HG02870 (cell line): ENCODE data around the gene FHIT.

ENCODE experiments used
- ATAC-seq: cut with Tn5 transposase; IDR thresholded peaks from one replicate; pipeline ENCODE4 v1.9.1; 2021; ENCODE audit warnings: mild to moderate bottlenecking, moderate library complexity; ENCODE audit not compliant: unreplicated experiment

FHIT gene

DNA sequence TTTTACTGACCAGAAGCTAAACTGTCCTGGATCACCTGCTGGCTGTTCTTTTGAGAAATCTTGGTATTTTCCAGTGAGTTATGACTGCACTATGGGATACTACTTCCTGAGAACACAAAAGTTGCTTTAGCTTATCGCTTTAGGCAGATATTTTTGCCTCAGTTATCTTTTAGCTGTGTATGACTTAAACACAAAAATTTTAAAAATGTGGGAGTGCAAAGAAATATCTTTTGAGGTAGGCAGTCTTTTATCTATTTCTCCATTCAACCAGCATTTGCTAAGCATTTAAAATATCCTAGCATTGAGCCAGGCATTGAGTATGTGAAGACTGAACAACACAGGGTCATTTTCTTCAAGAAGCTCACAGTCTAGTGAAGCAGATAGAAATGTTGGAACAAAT lies 981.9 kb downstream of the FHIT start:
- no peak for ATAC-seq

DNA sequence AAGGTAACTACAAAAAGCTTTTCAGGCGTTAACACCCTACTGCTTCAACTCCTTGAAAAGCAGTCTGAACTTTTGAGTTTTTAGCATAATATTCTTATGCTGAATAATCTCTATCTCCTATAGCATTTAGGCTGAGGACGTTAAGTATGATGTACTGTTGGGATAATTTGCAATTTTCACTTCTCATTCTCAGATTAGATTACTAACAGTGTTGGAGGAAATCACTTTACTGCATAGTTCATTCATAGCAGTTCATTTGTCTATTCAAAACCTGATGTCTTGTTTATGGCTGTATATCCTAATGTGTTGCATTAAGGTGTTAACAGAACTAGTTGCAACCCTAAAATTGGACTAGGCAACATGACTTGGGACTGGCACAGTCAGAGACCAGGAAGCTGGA lies 983.1 kb downstream of the FHIT start:
- no peak for ATAC-seq

DNA sequence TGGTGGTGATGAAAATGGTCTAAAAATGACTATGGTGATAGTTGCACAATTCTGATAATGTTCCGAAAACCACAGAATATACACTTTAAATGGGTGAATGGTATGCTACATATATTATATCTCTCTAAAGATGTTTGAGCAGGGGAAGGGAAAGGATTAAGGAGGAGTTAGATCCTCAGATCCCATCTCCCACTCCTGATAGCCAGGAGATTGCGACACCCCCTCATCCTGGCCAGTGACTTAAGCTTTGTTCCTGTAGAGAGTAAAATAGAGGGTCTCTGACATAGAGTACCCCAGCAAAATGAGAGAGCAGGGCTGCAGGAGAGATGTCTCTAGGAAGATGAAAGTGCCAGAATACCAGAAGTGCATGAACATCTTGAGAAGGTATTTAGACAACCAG lies 984.8 kb downstream of the FHIT start:
- ATAC-seq, result no peak

DNA sequence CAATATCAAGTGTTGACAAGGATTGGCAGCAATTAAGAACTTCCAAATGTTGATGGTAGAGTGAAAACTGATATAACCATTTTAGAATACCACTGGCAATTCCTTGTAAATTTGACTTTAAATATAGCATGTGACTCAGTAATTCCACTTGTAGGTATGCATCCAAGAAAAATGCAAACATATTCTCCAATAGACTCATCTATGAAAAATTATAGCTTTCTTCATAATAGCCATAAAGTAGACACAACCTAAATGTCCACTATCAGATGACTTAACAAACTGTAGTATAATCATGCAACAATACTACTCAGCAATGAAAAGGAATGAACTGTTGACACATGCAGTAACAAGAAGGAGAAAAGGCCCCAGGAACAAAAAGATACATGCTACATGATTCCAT lies 988.1 kb downstream of the FHIT start:
- ATAC-seq, result no peak

DNA sequence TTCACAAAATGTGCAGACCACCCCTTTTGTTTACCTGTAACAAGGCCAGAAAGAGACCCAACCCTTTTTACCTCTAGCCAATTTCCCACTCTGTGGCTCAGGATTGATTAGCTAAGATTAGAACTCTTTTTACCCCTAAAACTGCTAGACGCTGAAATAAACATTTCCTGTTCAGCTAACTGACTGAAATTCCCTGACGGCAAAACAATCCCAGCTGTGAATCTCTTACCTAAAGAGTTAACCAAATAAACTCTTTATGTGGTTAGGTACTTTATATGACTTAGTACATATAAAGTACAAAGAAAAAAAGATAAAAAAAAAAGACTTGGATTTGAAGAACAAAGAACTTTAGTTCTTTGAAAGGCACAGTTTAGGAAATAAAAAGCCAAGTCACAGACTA lies 988.7 kb downstream of the FHIT start:
- no peak for ATAC-seq

DNA sequence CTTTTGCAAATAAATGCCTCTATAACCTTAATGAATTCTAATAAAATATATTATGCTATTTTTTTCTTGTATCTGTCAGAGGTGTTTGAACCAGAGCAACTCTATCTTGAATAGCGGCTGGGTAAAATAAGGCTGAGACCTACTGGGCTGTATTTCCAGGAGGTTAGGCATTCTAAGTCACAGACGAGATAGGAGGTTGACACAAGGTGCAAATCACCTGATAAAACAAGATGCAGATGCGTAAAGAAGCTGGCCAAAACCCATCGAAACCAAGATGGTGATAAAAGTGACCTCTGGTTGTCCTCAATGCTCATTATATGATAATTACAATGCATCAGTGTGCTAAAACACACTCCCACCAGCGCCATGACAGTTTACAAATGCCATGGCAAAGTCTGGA lies 990.7 kb downstream of the FHIT start:
- ATAC-seq, result no peak

DNA sequence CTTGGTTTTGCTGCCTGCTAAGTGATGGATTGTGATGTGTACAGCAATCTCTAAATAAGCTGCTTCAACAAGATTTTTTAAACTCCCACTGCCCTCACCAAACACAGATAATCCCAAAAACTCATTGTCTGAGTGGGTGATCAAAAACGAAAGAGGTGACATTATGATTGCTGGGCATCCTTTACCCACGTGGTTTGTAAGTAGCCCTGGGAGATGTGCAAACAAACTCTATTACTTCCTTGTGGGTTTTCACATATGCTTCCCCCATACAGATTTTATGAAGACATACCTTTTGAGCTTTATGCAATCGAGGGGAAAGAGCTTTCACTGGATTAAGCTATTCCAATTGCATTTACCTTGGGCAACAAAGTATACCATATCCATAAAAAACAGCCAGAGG lies 1000.4 kb downstream of the FHIT start:
- no peak for ATAC-seq

DNA sequence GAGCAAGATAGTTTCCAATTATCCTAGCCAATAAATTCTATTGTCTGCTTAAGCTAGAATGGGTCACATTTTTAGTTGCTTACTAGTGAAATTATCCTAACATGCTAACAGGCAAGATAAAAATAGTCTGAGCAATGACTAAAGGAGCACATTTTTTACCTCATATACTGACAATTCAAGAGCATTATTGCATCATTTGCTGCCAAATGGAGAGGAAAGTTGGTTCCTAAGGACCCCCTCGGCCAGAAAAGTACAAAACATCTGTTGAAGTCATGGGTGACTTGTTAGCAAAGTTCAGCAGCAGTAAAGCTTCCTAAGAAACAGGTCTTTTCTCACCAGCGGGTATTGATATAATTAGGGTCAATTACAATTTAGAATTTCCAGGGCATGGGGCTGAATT lies 1001.0 kb downstream of the FHIT start:
- no peak for ATAC-seq

DNA sequence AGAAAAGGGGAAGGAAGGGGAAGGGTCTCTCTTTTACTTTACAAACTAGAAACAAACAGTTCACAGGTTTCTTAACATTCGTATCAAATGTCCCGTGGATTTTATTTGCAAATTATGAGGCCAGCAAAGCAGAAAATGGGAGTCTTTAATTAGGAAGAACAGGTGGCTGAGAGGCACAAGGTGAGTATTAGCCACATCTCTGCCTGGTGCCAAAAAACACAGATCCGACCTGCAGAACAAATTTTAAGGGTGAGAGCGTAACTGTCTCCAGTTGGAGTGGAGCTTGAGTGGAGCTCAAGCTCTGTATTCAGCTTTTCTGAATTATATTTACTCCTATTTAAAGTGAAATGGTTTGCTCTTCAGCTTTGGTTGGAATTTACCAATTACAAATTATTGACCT lies 1004.9 kb downstream of the FHIT start:
- ATAC-seq, result no peak

DNA sequence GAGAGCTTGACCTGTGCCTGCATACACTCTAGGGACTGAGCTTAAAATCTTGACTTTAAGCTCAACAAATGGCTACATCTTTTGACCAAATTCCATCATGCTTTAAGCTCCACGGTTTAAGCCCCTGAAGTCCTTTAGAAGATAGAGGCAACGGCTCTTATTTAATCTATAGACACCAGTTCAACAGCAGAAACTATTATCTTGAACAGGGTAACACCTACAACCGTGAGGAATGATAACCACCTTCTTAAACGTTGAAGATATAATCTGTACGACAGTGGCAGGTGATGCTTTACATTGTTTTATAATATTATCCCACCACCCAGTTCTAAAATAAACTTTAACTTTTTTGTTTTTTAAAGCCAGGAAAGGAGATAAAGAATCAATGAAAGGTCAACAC lies 1007.8 kb downstream of the FHIT start:
- no peak for ATAC-seq

DNA sequence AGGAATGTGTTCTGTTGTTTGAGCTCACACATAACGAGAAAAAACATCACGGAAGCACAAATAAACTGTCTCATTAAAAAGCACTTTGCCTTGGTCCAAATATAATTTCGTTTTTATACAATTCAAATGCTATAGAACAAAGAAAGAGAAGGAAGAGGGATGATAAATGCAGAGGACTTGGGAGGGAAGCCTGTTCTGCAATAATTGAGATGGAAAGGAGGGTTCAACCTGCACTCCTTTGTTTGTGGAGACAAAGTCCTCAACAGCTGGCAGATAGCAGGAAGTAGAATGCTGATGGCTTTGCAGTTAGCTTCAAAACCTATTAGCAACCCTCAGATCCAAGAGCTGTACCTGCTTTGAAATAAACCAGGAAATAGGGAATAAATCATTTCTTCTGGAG lies 1010.8 kb downstream of the FHIT start:
- no peak for ATAC-seq

DNA sequence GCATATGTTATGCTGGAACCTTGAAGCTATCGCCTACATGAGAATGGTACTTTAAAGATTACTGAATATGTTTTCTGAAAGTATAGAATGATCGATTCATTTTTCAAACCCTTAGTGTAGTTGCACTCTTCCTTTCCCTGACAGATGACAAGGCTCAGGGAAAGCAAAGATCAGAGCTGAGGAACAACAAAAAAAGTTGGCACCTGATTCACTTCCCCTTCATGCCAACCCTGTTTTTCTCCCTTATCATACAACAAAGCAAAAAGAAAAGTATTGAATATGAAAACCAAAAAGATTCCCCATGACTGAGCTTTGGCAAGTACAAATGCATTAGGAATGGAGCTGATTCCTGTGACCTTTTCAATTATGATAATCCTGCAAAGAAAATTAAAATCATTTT lies 1012.7 kb downstream of the FHIT start:
- ATAC-seq, result no peak

DNA sequence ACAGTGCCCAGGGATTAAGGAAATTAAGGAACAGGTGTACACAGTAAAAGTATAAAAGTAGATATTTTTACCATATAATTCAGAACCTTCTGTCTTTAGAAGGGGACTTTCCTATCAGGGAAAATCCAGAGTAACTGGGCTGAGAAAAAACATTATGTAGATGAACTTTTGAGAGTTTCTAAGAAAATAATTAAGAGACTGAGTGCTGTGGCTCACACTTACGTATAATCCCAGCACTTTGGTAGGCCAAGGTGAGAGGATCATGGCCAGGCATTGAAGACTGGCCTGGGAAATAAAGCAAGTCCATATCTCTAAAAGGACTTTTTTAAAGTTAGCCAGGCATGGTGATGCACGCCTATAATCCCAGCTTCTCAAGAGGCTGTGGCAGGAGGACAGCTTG lies 1021.8 kb downstream of the FHIT start:
- no peak for ATAC-seq

DNA sequence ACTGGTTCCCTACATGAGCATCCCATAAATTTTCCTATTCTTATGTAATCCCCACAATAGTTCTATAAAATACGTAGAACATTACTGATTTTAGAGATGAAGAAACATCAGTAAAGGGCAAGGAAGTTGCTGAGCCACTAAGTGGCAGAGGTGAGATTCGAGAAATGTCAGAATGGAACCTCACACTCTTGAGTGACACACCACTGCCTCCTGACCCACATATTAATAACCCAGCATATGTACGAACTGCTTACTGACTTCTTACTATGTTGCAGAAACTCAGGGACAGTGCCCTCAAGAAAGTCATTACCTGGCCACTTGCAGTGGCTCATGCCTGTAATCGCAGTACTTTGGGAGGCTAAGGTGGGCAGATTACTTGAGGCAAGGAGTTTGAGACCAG lies 1022.4 kb downstream of the FHIT start:
- ATAC-seq, result no peak

DNA sequence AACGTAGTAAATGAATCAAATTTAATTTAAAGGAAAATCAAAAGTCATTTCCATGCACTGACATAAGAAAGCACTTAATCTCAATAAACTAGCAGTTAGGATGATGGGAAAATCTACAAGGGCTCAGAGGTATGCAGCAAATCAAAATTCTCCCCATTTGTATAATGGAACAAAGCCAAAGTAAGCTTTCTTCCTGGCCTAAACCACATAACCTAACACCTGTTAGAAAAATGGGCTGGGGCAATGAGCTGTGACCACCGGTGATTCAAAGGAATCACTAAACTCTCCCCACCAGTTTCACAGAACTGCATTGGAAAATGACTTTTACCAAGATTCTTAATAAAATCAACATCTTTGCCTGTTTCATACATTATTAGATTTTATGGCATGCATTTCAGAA lies 1024.3 kb downstream of the FHIT start:
- no peak for ATAC-seq

DNA sequence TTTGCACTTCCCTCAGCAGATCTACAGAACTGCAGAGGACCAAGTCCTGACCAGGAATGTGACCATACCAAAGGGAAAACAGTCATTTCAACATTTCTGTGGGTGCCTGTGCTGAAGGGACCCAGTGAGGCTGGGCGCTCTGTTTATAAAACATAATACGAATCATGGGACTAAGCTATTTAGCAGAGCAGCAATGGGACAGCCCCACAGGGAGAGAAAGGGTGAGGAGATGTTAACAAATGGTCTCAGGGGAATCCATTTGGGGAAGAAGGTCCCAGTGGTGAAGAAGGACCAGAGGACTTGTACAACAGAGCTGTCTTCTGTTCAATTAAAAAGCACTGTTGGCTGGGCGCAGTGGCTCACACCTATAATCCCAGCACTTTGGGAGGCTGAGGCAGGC lies 1025.4 kb downstream of the FHIT start:
- ATAC-seq, result no peak

DNA sequence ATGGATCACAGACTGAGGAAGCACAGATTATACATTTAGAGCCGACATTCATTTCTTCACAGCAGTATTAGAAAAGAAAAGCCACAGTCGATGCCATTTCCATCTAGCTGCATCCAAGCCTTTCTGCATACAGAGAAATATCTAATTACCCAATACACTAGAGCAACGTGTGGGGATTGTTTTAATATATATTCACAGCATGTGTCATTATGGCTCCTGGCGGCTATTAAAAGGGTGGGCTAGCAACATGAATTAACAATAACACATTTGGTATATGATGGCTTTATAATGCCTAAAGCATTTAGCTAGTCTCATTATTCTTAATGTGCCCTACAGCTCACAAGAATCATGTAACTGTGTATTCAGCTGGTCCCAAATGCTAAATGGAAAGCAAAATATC lies 1030.5 kb downstream of the FHIT start:
- ATAC-seq, result no peak

DNA sequence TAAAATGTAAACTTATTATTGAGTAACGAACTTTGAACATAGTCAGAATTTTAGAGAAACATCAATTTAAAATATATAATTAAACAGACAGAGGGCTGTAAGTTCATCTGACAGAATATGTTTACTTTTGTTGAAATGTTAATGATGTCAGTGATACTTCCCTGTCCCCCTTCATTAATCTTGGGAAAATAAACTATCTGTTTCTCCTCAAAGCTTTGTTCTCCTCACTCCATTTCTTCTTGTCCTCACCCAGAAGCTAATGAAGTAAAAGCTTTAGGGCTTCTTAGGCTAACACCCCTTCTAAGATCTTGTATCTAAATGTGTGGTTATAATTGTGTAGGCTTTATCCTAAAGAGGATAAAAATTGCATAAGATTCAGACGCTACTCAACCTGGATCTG lies 1031.8 kb downstream of the FHIT start:
- no peak for ATAC-seq

DNA sequence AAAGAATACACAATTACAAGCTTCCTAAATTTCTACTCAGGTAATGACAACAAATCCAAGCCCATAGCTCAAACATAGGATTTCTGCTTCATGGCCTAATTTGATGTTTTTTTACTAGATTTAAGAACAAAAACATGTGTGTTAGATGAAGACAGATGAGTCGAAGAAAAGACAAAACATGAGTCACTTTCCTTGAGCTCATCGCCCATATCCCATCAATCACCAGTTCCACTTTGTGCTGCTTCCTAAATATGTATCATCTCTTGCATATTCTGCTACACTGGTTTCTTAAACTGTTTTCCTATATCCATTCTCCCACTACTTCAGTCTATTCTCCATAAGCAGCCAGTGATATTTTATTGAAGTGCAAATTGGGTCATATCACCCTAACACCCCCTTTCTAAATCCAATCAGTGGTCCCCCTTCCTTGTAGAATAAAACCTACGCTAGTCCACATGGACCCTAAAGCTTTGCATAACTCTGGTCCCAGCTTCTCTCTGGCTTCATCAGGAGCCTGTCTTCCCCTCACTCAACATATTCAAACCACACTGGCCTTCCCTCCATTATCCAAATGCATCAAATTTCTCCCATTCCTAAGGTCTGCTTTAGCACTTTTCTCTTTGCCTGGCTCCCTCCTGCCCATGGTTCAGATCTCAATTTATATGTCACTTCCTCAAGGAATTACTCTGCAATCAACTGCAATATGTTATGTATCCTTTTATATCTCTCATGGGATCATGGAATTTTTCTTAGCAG lies 1033.9 kb downstream of the FHIT start:
- no peak for ATAC-seq

DNA sequence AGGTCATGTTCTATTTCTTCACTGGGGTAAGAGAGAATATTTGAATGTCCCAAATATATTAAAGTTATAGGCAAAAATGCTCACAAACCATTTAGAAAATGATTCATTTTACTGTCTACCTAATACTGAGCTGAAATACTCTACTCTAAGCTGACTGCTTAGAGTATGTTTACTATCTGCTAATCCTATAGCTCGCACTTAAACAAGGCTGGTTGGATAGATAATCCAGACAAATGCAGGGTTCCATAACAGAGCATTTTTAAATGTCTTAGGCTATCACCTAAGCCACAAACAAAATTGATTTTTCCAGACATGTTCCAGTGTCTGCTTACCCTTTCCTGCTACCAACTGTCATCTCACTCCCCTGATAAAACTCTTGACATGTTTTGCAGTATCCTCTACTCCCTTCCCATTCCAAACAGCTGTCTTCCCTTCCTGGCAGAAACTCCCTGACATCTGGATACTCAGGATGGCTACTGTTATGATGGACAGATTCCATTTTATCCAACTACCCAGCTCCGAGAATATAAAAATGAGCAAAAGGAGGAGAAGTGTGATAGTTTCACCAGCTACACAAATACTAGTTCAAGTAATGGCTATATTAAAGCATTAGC lies 1034.7 kb downstream of the FHIT start:
- no peak for ATAC-seq

DNA sequence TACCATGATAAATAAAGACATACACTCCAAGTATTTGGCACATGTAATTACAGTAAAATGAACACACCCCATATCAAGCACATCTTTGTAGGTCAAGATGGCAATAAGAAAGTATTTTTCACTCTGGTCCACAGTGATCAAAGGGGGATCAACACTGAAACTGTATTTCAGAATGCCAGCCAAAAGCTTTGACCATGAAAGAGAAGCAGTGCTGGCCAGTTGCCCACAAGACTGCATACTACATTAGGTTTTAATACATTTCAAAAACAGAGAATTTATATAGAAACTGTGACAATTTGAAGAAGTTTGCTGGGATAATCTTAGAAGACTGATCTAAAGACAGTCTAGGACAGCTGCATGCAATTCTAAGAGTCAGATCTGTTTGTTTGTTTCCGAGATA lies 1035.3 kb downstream of the FHIT start:
- no peak for ATAC-seq

DNA sequence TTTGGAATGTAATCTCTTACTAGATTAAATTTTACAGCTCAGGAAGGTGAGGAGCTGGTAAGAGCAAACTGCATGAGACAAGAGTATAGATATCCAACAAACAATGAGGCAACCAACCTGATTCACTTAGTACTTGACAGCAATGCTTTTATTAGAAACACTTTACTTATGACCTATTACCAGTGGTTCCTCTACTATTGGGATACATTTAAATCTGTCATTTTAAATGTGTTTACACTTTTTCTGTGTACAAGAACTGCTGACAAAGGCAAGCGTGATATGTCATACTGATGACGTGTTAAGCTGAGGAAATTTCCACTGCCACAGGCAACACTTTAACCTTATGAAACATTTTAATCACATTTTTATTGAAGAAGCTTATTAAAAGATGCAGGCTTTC lies 1043.3 kb downstream of the FHIT start:
- ATAC-seq, result no peak

DNA sequence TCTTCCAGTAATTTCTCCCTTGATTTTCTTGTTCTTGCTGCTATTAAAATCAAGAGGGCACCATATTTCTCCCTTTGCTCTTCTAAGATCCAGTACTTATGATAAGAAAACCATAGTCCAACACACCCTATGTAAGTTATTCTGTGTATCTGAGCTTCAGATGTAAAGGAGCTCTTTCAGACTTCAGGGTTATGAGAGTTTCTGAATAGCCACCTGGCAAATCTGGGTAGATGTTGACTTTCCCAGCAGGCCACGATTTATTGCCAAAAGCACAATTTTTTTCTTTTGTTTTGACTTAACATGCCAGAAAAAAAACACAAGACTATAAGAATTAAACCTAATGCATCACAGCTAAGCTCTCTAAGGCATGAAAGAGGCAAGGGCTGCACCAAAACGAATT lies 1045.0 kb downstream of the FHIT start:
- no peak for ATAC-seq
